NCI-H82 treated with DMSO at 0.1 percent for 48 hours (cell line): Measurements from ENCODE around the gene ANAPC4.

ENCODE experiments used
- DNase-seq: peaks from one replicate; lab custom pipeline; 2025; ENCODE audit not compliant: unreplicated experiment; lab: John Stamatoyannopoulos, UW

Gene ANAPC4

DNA sequence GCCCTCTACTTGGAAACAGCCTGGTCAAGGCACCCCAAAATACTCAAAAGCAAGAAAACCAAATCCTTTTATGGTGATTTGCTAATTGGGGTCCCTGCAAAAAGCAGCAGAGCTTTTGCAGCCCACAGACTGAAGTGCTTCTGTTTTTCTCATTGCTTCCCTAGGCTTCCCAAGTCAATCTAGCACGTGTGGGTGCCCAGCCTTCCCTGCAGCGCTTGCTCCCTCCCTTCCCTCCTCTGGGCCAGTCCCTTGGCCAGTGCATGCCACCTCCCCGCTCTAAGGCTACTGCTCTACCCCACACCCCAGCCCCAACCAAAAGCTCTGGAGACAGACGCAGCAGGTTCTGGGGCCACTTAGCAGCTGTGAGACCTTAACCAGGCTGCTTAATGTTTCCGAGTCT lies 53.6 kb downstream of the ANAPC4 start:
- DNase-seq: no peak

DNA sequence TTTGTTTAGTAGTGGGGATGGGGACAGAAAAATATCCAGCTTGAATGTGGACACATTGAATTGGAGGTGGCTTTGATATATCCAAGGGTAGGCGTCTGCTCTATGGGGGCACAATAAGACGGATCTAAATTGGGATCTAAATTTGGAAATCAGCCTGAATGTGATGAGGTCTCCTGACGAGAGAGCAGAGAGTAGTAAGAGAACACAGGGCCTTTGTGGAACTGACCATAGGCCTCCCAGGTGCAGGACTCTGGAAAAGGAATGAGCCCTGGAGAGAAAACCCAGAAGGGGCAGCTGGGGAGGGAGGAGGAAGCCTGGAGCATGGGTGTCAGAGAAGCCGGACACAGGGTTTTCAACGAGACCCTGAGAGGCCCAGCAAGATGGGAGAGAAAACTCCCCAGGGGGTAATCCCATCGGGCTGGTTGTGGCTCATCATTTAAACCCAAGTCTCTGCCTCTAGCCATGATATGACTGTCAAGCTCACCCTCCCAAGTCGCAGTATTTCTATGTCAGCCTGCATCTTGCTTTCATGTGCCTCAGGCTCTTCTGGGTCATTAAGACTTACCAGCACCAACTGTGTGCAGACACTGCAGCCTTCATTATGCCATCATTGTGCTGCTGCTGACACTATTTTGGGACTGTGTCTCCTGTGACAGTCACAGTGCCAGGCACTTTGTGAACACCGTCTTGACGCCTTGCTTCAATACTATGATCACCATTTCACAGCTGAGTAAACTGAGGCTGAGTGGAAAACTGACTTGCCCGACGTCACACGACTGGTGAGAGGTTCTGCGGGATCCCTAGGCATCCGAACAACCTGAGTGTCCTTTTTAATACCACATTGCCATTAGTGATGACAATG lies 57.1 kb downstream of the ANAPC4 start:
- DNase-seq: no peak

DNA sequence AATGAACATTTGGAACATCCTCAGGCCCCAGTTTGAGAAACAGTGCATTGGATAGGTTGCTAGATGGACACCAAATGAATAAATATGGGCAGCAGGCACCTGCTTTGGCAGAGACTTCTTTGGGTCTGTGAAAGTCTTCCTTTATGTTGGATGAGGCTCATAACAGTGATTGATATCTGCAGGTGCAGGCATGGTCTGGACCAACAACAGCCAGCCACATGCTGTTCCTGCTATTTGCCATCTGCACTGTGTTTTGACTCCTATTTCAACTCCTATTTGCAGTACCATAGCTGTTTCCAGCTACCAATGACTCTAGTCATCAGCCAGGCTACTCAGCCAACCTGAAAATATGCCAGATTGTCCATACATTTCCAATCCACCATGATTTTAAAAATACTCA lies 60.9 kb downstream of the ANAPC4 start:
- no peak for DNase-seq

DNA sequence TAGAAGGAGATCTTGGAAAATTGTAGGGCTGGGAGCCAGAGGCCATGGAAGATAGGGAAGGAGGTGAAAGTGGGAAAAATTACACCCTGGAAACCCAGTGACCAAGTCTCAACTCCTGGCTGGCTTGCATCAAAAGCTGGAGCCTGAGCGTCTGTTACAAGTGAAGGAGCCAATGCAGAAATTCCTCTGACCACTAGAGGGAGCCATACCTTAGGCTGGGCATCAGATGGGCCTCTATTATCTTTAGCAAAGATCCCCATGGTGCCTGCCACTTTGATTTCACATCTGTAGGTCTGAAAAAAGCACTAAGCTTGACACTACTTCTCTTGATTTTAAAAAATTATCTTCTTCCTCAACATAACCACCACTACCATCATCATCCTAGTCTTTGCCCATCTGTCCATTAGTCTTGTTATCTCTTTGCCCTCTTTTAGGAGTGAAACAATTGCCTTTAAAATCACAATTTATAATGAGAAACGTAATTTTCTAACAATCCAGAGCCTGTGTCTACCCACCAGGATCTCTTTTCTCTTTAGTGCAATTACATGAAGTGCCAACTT lies 62.9 kb downstream of the ANAPC4 start:
- DNase-seq: peak; percentile 27

DNA sequence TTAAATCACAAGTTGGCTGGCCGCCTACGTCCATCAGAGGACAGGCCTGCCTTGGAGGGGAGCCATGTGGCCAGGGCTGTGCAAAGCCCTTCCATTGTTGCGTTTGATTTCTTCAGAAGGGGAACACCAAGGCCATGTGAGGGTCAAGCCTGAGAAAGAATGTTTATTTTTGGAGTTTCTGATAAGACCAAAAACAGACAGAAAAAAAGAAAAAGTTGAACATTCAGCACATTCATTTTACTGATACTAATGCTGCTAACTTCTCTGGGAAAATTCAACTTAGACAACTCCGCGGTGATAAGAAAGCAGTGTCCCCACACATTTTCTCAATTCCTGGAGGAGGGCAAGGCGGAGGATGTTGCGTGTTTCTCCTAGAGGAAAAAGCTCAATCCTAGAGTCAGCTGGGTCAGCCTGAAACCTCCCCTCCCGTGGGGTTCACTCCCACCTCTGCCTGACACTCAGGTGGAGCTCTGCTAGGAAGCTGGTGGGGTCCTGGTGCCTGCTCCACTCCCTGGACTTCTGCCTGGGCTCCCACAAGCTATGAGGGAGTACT lies 63.5 kb downstream of the ANAPC4 start:
- DNase-seq: no peak

DNA sequence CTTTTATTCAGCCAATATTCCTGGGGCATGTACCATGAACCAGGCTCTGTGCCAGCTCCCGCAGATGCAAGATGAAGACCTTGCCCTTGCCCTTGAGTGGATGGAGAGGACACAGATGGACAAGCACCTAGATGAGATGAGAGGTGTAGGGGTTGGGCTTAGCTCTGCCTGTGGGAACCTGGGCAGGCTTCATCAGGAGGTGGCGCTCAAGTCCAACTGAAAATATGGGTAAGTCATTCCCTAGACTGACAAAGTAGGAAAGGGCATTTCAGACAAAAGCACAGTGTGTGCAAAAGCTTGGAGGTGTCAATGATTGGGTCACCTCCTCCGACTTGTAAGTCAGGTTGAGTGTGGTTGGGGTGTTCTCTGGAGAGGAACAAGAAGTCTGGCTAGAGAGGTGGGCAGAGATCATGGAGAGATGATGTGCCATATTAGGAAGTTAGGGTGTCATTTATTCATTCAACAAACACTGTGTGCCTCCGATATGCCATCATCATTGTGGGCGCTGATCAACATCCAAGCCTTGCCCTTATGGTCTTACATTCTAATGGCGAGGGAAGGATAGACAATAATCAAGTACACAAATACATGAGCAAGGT lies 64.6 kb downstream of the ANAPC4 start:
- DNase-seq: no peak

DNA sequence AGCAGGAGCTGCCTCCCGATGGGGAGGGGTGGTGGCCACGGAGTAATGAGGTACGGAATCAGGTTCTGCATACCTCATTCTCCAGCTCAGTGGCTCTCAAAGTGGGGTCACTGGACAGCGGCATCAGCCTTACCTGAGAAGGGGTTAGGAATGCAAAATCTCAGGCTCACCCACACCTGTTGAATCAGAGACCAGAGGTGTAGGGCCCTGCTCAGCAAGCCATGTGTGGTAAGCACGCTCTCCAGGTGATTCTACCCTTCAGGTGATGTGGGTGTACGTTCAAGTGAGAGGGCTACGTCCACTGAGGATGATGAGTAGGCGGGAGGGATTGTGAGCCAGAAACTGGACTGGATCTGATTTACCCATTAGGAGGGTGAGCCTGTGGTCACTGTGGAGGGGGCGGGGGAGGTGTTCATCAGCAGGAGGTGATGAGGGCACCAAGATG lies 65.8 kb downstream of the ANAPC4 start:
- no peak for DNase-seq

DNA sequence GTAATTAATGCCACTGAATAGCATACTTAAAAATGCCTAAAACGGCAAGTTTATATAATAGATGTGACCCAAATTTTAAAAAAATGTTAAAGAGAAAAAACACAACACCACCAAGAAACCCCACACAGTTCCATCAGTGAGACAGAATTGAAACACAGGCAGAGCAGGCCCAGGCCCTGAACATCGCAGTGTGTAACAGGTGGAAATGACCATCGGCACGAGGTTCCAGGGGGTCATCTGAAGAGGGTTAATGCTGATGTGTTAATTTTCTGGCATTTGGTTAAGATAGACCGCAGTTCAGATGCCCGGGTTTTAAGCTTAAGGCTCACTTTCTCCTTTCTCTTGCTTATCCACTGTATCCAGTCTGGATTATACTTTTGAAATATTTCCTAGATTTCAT lies 66.8 kb downstream of the ANAPC4 start:
- DNase-seq: no peak

DNA sequence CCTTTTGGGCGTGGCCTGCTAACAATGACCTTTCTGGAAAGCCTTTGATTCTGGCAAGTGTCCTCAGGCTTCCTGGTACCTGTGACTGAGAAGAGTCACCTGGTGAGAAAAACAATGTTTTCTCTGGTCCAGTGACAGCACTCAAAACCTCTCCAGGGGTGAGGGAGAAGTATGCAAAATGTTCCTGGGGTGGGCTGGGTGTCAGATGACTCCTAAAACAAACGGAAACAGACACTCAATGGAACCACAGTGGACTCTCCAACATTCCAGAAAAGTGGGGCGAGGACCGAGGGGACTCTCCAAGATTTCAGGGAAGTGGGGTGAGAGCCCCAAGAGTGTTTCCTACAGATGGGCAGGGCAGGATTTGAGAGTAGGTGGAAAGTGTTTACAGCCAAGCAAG lies 69.5 kb downstream of the ANAPC4 start:
- DNase-seq: no peak

DNA sequence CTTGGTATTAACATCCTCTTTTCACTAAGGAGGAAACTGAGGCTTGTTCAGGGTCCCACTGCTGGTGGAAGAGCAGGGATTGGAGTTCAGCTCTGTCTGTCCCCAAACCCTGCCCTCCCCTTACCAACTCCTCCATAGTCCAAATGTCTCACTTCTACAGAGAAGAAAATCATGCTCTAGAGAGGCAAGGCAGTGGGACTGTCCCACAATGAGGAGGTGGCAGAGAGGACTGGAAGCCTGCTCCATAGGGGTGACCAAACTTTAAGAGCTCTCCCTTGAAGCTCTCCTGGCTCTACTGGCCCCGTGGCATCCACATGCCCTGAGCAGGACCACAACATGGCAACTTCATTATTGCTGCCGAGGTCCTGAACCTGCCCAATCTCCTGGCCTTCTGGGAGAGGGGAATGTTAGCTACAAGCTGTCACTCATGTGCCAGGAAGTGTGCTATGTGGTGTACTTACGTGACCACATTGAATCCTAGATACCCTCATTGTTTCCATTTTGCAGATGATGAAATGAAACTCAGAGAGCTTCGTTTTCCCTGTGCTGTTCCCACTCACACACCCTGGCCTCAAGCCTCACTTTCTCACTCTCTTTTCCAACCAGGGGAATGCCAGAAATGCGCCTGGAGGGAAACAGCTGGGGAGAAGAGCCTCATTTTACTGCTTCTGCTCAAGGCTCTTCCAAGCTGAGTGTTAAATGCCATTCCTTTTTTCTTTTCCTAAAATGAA lies 71.5 kb downstream of the ANAPC4 start:
- no peak for DNase-seq

DNA sequence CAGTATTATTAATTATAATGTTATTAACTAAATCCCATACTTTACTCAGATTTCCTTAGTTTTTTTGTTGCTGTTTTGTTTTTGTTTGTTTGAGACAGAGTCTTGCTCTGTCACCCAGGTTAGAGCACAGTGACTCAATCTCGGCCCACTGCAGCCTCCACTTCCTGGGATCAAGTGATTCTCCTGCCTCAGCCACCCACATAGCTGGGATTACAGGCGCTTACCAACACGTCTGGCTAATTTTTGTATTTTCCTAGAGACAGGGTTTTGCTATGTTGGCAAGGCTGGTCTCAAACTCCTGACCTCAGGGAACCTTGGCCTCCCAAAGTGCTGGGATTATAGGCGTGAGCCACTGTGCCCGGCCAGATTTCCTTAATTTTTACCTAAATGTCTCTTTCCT lies 72.2 kb downstream of the ANAPC4 start:
- no peak for DNase-seq

DNA sequence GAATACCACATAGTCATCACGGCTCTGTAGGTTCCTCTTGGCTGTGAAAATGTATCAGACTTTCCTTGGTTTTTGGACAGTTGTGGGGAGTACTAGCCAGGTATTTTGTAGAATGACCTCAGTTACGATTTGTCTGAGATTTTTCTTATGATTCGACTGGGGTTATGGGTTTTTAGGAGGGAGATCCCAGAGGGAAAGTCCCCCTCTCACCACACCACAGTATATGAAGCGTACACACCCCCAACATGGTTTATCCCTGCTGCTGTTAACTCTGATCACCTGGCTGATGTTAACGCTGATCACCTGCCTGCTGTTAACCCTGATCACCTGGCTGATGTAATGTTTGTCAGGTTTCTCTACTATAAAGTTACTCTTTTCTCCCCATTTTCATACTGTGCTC lies 72.6 kb downstream of the ANAPC4 start:
- DNase-seq: no peak

DNA sequence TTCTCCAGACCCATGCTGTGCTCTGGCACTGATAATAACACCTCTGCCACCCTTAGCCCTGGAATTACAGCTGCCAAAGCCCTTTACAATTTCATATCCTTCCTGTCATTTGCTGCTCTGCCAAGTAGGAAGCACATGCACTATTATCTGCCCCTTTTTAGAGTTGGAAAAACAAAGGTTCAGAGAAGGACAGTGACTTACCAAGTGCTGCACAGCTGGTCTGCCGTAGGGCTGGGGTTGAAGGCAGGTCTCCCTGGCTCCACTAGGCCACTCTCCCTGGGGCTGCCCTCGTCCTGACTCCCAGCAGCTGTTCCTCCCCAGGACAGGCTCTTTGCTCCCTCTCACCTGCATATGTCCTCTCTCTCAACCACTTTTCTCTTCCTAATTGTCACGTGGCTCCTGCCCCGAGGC lies 73.4 kb downstream of the ANAPC4 start:
- no peak for DNase-seq

DNA sequence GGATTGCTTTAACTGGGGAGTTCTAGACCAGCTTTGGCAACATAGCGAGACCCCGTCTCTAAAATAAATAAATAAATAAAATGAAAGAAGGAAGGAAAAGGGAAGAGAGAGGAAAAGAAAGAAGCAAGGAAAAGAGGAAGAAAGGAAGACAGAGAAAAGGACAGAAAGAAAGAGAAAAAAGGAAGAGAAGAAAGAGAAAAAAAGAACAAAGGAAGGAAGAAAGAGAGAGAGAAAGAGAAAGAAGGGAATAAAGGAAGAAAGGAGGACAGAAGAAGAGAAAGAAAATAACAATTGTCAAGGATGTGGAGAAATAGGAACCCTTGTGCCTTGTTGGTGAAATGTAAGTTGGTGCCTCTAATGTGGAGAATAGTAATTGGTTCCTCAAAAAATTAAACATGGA lies 74.6 kb downstream of the ANAPC4 start:
- DNase-seq: no peak

DNA sequence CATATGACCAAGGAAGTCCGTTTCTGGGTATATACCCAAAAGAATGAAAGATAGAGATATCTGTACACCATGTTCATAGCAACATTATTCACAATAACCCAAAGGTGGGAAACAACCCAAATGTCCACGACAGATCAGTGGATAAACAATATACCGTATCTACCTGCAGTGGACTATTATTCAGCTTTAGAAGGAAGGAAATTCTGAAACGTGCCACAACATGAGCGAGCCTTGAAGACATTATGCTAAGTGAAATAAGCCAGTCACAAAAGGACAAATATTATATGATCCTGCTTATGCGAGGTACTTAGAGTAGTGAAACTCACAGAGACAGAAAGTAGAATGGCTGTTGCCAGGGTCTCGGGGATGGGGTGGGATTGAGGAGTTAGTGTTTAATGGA lies 75.0 kb downstream of the ANAPC4 start:
- no peak for DNase-seq

DNA sequence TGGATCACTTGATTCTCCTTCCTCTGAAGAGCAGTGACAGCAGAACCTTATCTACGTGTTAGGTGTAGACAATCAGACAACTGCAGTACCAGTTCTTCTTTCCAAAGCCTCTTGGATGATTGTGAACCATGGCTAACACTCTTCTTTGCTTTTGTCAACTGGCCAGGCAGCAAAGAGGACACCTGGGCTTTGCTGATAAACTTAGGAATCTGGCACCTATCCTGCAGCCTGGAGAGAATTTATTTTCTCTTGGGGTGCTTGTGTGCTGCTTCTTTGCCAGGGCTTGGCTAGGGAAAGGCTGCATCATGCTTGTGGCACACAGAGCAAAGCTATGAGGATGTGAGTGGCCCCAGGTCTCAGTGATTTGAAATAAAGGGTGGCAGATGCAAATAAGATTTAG lies 77.4 kb downstream of the ANAPC4 start:
- no peak for DNase-seq

DNA sequence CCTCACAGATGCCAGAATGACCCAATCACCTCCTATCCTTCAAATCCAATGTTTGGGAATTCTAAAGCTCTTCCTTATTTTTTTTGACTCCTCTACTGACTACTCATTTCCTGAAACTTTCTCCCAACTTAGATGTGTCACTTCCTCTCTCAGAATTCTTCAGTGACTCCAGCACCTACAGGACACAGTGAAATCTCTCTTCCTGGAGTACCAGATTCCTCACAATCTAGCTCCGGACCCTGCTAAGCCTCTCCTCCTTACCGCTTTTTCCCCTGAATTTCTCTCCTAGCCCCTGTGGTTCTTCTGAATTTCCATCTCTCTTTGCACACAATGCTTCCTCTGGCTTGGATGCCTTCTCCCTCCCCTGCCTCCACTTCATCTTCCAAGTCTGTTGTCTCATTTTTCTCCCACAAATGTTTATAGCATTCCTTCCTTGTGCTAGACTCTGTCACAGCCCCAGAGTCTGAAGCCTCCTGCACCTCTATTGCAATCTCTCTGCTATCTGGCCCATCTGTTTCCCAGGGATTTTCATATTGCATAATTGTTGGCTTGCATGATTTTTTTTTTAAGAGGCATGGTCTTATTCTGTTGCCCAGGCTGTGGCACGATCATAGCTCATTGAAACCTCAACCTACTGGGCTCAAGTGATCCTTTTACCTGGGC lies 80.1 kb downstream of the ANAPC4 start:
- DNase-seq: no peak

DNA sequence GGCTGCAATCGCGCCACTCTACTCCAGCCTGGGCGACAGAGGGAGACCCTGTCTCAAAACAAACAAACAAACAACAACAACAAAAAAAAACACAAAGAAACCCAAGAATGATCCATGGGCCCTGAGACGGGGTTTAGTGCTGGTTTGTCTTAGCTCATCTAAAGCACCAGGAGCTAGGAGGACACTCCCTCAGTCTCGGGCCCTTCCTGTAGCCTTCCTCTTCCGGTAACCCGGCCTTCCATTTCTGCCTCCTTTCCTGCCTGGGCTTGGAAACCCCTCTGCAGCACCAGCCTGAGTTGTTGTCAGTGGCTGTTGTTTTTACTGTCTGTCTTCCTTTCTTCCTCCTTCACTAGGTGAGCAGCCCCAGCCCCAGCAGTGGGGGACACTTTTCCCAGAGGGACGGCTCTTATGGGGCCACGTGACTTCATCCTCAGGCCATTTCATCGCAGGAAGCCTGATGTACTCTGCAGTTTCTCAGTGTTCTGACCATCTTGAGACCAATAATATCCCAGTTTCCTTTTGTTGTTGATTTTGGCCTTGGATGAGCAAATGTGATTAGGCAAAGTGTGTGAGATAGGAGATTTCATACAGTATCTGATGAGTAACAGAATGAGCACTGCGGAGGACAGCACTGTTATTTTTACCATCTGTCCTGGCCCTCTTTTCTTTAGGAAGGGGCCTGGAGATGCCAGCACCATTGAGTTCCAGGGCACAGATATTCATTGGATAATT lies 90.1 kb downstream of the ANAPC4 start:
- no peak for DNase-seq

DNA sequence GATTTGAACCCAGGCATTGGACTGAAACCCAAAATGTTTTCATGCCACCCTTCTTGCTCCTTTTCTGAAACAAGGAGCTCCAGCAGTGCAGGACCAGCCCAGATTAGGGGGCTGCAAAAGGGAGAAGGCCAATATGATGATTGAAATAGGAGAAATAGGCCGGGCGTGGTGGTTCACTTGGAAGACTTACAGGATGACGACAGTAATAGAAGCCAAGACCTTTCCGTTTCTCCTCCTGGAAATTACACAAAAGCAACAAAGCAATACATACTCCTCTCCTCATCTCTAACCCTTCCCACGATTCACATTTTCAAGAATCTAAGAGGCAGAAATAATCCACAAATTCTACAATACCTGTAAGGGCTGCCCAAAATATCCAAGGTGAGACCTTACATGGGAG lies 90.8 kb downstream of the ANAPC4 start:
- no peak for DNase-seq
